ENCODE measurements around the gene GRIN3A. TPM values are rescaled to one million over a fixed set of nuclear protein-coding genes. Genes with fewer than 3 reads are reported as not detected.
A peak's percentile ranks its signal among the peaks of the same experiment; 100 is the strongest.

The GRIN3A gene
- total and polyA plus RNA-seq, 5 donors from 2014 or later = 0.05 to 0.22 (median 0.17) TPM

DNA sequence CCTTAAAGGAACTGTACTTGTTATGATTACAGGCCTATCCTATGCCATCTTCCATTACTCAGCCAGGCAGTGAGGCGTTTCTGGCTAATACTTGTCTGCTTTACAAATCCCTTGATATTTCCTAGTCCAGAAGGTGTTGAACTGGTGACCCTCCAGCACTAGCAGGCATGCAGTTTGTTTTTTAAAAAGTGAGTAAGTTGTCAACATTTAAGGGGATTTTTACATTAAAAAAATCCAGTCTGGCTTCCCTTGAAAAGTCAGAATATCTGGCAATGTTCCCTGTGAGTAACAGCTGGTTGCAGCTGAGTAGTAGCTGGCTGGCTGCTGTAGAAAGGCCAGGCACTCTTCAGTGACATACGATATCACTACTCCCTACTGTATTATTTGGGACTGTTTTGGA lies 21.8 kb downstream of the GRIN3A start:
- Histone ChIP-seq H3K27me3 (ENCODE audit: control insufficient read depth, insufficient read depth, low read length) (peaks cover 5% of the 10 kb centered on the region), H3K4me3 (ENCODE audit: low read depth, low read length) (no peak overlapping the region), H3K36me3 (ENCODE audit: control insufficient read depth, insufficient read depth, low read length) (no peaks in the 10 kb centered on the region), H3K4me1 (ENCODE audit: control insufficient read depth, insufficient read depth, low read length, poor library complexity, severe bottlenecking) (no peaks in the 10 kb centered on the region), H3K27ac (ENCODE audit: insufficient read depth, low read length, poor library complexity, severe bottlenecking) (no peak overlapping the region), H3K9me3 (ENCODE audit: control insufficient read depth in 2 of 2, low read length in 2 of 2) (no peaks in the 10 kb centered on the region)
- Mint-ChIP-seq H3K27me3 (peaks cover 9% of the 10 kb centered on the region), H3K27ac (no peak overlapping the region), H3K4me1 (no peaks in the 10 kb centered on the region), H3K9me3 (peaks cover 0 to 4% (median 0%) of the 10 kb centered on the region in 7 donors), H3K36me3 (no peaks in the 10 kb centered on the region), H3K4me3 (no peak overlapping the region)
- ATAC-seq (ENCODE audit: low read depth in 2 of 2) (no peak), DNase-seq (no peak)

DNA sequence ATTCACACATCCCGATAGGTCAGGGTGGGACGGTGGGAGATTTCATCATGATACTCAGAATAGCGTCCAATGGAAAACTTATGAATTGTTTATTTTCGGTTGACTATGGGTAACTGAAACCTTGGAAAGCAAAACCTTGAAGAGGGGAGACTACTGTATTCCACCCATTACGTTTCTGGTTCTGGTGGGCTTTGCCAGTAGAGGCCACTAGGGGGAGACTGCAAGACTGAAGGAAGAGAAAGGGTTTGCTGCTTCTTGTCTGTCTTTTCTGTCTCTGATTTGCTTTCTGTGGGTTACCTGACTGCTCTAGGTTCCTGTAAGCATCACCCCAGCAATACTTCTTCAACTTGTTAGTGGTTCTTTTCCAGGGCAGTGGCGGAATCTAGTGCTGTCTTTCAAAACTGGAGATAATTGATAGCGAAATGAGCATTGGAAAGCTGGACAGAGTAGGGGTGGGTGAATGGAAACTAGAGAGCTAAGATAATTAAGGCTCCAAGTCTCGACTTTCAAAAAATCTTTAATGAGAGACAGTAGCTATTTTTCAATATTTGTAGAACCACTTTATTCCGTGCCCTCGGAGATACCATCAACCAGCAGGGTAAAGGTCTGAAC lies 27.0 kb downstream of the GRIN3A start:
- ATAC-seq (ENCODE audit: low read depth in 2 of 2) (no peak), DNase-seq (peak in 1 of 3 donors; percentile 29)
- H3K9me3 ChIP-seq (ENCODE audit: control insufficient read depth in 2 of 2, low read length in 2 of 2) = no peaks in the 10 kb centered on the region
- peaks cover 2% of the 10 kb centered on the region for H3K27me3 ChIP-seq (ENCODE audit: control insufficient read depth, insufficient read depth, low read length)
- H3K27me3 Mint-ChIP-seq = peaks cover 10% of the 10 kb centered on the region
- H3K36me3 ChIP-seq (ENCODE audit: control insufficient read depth, insufficient read depth, low read length) = no peaks in the 10 kb centered on the region
- H3K4me3 Mint-ChIP-seq = no peak overlapping the region
- H3K4me1 Mint-ChIP-seq = peaks cover 0 to under 1% (median 0%) of the 10 kb centered on the region in 4 donors
- H3K9me3 Mint-ChIP-seq = peaks cover 0 to 3% (median 0%) of the 10 kb centered on the region in 7 donors
- no peaks in the 10 kb centered on the region for H3K4me1 ChIP-seq (ENCODE audit: control insufficient read depth, insufficient read depth, low read length, poor library complexity, severe bottlenecking)
- no peak overlapping the region for H3K27ac Mint-ChIP-seq
- no peaks in the 10 kb centered on the region for H3K36me3 Mint-ChIP-seq
- no peak overlapping the region for H3K4me3 ChIP-seq (ENCODE audit: low read depth, low read length)
- no peak overlapping the region for H3K27ac ChIP-seq (ENCODE audit: insufficient read depth, low read length, poor library complexity, severe bottlenecking)

DNA sequence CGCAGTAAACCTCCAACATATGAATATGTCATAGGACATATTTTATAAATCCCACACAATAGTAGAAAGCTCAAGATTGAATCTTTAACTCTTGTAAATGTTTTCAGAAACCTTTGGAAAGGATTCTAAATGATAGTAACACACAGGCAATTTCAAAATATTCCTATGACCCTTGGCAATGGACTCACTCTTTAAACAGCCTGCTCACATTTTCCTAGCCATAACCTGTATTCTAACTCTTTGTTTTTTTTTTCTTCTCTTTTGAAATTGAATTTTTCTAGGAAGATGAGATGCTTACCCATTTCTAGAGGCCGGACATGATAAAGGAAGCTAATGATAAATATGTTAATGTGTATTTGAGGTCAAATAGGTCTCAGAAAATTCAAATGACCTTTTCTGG lies 29.6 kb downstream of the GRIN3A start:
- peaks cover 2% of the 10 kb centered on the region for H3K27me3 ChIP-seq (ENCODE audit: control insufficient read depth, insufficient read depth, low read length)
- Mint-ChIP-seq H3K9me3 (no peaks in the 10 kb centered on the region), H3K27me3 (peaks cover 15% of the 10 kb centered on the region), H3K36me3 (no peaks in the 10 kb centered on the region), H3K4me3 (no peak overlapping the region), H3K4me1 (peaks cover 0 to 9% (median 5%) of the 10 kb centered on the region in 4 donors), H3K27ac (no peak overlapping the region)
- no peak overlapping the region for H3K4me3 ChIP-seq (ENCODE audit: low read depth, low read length)
- no peaks in the 10 kb centered on the region for H3K36me3 ChIP-seq (ENCODE audit: control insufficient read depth, insufficient read depth, low read length)
- no peak for ATAC-seq (ENCODE audit: low read depth in 2 of 2)
- H3K9me3 ChIP-seq (ENCODE audit: control insufficient read depth in 2 of 2, low read length in 2 of 2) = no peaks in the 10 kb centered on the region
- no peaks in the 10 kb centered on the region for H3K4me1 ChIP-seq (ENCODE audit: control insufficient read depth, insufficient read depth, low read length, poor library complexity, severe bottlenecking)
- no peak overlapping the region for H3K27ac ChIP-seq (ENCODE audit: insufficient read depth, low read length, poor library complexity, severe bottlenecking)
- no peak for DNase-seq

DNA sequence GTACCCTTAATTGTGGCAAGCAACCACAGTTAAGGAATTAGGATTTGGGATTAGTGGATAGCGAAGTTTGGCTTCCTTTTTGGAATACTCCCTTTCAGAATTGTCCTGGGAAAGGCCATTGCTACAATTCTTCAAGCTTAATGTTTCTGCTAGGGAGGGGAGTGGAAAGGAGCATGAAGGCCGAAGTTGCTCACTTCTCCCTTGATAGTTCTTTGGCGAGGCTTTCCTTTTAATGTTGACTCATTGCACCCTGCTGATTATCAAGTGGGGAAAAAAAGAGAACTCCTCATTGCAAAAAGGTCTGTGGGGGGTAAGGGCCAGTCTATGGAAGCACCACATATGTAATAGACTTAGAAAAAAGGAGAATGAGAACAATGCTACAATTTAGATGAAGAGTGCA lies 30.7 kb downstream of the GRIN3A start:
- Mint-ChIP-seq H3K4me3 (no peak overlapping the region), H3K27me3 (peaks cover 15% of the 10 kb centered on the region), H3K27ac (no peak overlapping the region), H3K4me1 (peaks cover 0 to 9% (median 5%) of the 10 kb centered on the region in 4 donors), H3K9me3 (no peaks in the 10 kb centered on the region), H3K36me3 (no peaks in the 10 kb centered on the region)
- no peaks in the 10 kb centered on the region for H3K4me1 ChIP-seq (ENCODE audit: control insufficient read depth, insufficient read depth, low read length, poor library complexity, severe bottlenecking)
- no peak overlapping the region for H3K4me3 ChIP-seq (ENCODE audit: low read depth, low read length)
- no peak for DNase-seq
- no peaks in the 10 kb centered on the region for H3K27me3 ChIP-seq (ENCODE audit: control insufficient read depth, insufficient read depth, low read length)
- no peaks in the 10 kb centered on the region for H3K36me3 ChIP-seq (ENCODE audit: control insufficient read depth, insufficient read depth, low read length)
- no peak overlapping the region for H3K27ac ChIP-seq (ENCODE audit: insufficient read depth, low read length, poor library complexity, severe bottlenecking)
- ATAC-seq (ENCODE audit: low read depth in 2 of 2) = no peak
- H3K9me3 ChIP-seq (ENCODE audit: control insufficient read depth in 2 of 2, low read length in 2 of 2) = no peaks in the 10 kb centered on the region

DNA sequence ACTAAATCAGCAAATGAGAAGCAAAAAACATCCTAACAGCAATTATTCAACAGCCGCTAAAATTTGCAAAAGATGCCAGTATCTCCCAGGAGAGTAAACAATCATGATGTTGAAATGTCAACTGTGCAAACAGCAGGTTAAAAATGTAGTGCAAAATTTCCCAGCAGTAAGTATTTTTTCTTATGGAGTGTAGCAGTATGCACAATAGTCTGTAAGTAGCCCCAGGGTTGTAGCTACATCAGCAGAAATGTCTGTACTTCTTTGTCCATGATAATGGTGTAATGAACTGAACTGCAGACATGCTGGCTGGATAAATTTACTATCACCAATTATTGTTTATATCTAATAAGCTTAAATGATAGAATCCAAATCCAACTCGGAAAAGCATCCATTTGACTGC lies 31.4 kb downstream of the GRIN3A start:
- Histone ChIP-seq H3K36me3 (ENCODE audit: control insufficient read depth, insufficient read depth, low read length) (no peaks in the 10 kb centered on the region), H3K4me1 (ENCODE audit: control insufficient read depth, insufficient read depth, low read length, poor library complexity, severe bottlenecking) (no peaks in the 10 kb centered on the region), H3K9me3 (ENCODE audit: control insufficient read depth in 2 of 2, low read length in 2 of 2) (no peaks in the 10 kb centered on the region), H3K4me3 (ENCODE audit: low read depth, low read length) (no peak overlapping the region), H3K27me3 (ENCODE audit: control insufficient read depth, insufficient read depth, low read length) (no peaks in the 10 kb centered on the region), H3K27ac (ENCODE audit: insufficient read depth, low read length, poor library complexity, severe bottlenecking) (no peak overlapping the region)
- Mint-ChIP-seq H3K4me3 (no peak overlapping the region), H3K27me3 (peaks cover 15% of the 10 kb centered on the region), H3K4me1 (peaks cover 0 to 9% (median 5%) of the 10 kb centered on the region in 4 donors), H3K9me3 (no peaks in the 10 kb centered on the region), H3K36me3 (no peaks in the 10 kb centered on the region), H3K27ac (no peak overlapping the region)
- DNase-seq (no peak), ATAC-seq (ENCODE audit: low read depth in 2 of 2) (no peak)

DNA sequence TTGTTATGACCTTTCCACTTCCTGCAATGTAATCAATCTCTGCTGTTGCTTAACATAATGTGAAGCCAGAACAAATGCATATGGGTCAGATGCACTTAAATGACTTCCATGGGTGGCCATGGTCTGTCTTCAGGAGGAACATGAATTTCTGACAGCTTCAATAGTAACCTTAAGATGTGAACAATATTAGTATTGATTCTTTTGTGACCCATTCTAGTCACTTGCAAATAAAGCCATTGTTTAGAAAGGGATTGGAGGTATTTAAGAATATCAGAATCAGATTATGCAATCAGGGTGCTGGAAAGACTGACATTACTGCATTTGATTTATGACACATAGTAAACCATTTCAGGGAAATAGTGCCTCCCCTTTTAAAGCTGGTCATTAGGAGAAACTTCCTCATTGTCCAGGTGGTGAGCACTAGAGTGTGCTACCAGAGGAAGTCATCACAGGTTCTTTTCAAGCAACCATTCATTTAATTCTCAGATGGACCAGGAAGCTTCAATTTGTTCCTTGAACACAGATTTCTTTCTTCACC lies 32.1 kb downstream of the GRIN3A start:
- ATAC-seq (ENCODE audit: low read depth in 2 of 2) (no peak), DNase-seq (no peak)
- H3K4me1 Mint-ChIP-seq = peaks cover 0 to 9% (median 5%) of the 10 kb centered on the region in 4 donors
- no peak overlapping the region for H3K27ac Mint-ChIP-seq
- no peak overlapping the region for H3K4me3 Mint-ChIP-seq
- H3K4me1 ChIP-seq (ENCODE audit: control insufficient read depth, insufficient read depth, low read length, poor library complexity, severe bottlenecking) = no peaks in the 10 kb centered on the region
- no peaks in the 10 kb centered on the region for H3K36me3 ChIP-seq (ENCODE audit: control insufficient read depth, insufficient read depth, low read length)
- H3K36me3 Mint-ChIP-seq = no peaks in the 10 kb centered on the region
- no peak overlapping the region for H3K4me3 ChIP-seq (ENCODE audit: low read depth, low read length)
- H3K9me3 Mint-ChIP-seq = peaks cover 0 to 1% (median 0%) of the 10 kb centered on the region in 7 donors
- peaks cover 15% of the 10 kb centered on the region for H3K27me3 Mint-ChIP-seq
- no peaks in the 10 kb centered on the region for H3K27me3 ChIP-seq (ENCODE audit: control insufficient read depth, insufficient read depth, low read length)
- no peak overlapping the region for H3K27ac ChIP-seq (ENCODE audit: insufficient read depth, low read length, poor library complexity, severe bottlenecking)
- H3K9me3 ChIP-seq (ENCODE audit: control insufficient read depth in 2 of 2, low read length in 2 of 2) = no peaks in the 10 kb centered on the region

DNA sequence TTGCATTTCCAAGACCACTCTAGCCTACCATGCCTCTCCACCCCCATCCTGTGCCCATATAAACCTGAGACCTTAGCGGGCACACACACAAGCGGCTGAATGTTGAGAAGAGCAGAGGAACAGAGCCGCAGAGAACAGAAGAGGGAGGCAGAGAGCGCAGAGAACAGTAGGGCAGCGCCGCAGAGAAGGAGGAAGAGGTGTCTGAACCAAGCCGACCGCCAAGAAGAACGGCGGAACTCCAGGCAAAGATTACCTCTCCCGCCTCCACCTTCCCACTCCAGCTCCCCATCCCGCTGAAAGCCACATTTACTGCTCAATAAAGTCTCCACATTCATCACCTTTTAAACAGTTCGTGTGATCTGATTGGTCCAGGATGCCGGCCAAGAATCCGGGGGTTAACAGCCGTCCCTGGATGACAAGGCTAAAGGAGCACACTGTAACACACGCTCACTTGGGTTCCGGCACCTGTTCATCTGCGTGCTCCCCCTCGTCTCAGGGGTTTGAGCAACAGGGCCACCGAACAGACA lies 33.2 kb downstream of the GRIN3A start:
- Mint-ChIP-seq H3K27ac (peak overlapping the region; percentile 27 to 87 (median 54)), H3K36me3 (no peaks in the 10 kb centered on the region), H3K9me3 (peaks cover 0 to 1% (median 0%) of the 10 kb centered on the region in 7 donors), H3K4me1 (peaks cover 0 to 9% (median 5%) of the 10 kb centered on the region in 4 donors), H3K4me3 (peak overlapping the region; percentile 27 to 92 (median 64)), H3K27me3 (peaks cover 15% of the 10 kb centered on the region)
- Histone ChIP-seq H3K4me1 (ENCODE audit: control insufficient read depth, insufficient read depth, low read length, poor library complexity, severe bottlenecking) (no peaks in the 10 kb centered on the region), H3K27ac (ENCODE audit: insufficient read depth, low read length, poor library complexity, severe bottlenecking) (no peak overlapping the region), H3K27me3 (ENCODE audit: control insufficient read depth, insufficient read depth, low read length) (no peaks in the 10 kb centered on the region), H3K36me3 (ENCODE audit: control insufficient read depth, insufficient read depth, low read length) (no peaks in the 10 kb centered on the region), H3K9me3 (ENCODE audit: control insufficient read depth in 2 of 2, low read length in 2 of 2) (no peaks in the 10 kb centered on the region), H3K4me3 (ENCODE audit: low read depth, low read length) (peak overlapping the region; percentile 20)
- peak; percentile 65 to 79 for ATAC-seq (ENCODE audit: low read depth in 2 of 2)
- peak in 2 of 3 donors; percentile 21 to 47 for DNase-seq

DNA sequence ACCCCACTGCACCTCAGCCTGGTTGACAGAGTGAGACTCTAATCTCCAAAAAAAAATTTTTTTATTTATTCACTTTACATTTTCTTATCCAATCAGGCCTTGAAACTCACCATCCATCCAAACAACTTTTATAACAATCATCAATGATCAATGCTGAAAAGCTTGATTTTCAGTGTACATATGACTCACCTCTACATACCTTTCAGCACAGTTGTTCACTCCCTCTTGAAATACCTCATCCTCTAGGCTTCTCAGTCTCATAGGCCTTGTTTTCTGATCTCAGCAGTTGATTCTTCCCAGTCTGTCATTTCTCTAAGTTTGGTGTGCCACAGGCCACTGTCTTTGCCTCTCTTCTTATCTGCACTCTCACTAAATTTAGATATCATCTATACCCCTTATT lies 36.2 kb downstream of the GRIN3A start:
- Mint-ChIP-seq H3K4me1 (peaks cover 0 to 9% (median 5%) of the 10 kb centered on the region in 4 donors), H3K9me3 (peaks cover 0 to 3% (median 0%) of the 10 kb centered on the region in 7 donors), H3K36me3 (no peaks in the 10 kb centered on the region), H3K4me3 (no peak overlapping the region), H3K27ac (no peak overlapping the region), H3K27me3 (peaks cover 11% of the 10 kb centered on the region)
- ATAC-seq (ENCODE audit: low read depth in 2 of 2) (no peak), DNase-seq (no peak)
- Histone ChIP-seq H3K27ac (ENCODE audit: insufficient read depth, low read length, poor library complexity, severe bottlenecking) (no peak overlapping the region), H3K4me1 (ENCODE audit: control insufficient read depth, insufficient read depth, low read length, poor library complexity, severe bottlenecking) (no peaks in the 10 kb centered on the region), H3K27me3 (ENCODE audit: control insufficient read depth, insufficient read depth, low read length) (no peaks in the 10 kb centered on the region), H3K36me3 (ENCODE audit: control insufficient read depth, insufficient read depth, low read length) (no peaks in the 10 kb centered on the region), H3K4me3 (ENCODE audit: low read depth, low read length) (no peak overlapping the region), H3K9me3 (ENCODE audit: control insufficient read depth in 2 of 2, low read length in 2 of 2) (no peaks in the 10 kb centered on the region)
